ENCODE measurements around the gene PEAK3. TPM values are rescaled to one million over a fixed set of nuclear protein-coding genes. Genes with fewer than 3 reads are reported as not detected.

PEAK3 gene
- total RNA-seq, 1 donor from 2014 or later: not detected

DNA sequence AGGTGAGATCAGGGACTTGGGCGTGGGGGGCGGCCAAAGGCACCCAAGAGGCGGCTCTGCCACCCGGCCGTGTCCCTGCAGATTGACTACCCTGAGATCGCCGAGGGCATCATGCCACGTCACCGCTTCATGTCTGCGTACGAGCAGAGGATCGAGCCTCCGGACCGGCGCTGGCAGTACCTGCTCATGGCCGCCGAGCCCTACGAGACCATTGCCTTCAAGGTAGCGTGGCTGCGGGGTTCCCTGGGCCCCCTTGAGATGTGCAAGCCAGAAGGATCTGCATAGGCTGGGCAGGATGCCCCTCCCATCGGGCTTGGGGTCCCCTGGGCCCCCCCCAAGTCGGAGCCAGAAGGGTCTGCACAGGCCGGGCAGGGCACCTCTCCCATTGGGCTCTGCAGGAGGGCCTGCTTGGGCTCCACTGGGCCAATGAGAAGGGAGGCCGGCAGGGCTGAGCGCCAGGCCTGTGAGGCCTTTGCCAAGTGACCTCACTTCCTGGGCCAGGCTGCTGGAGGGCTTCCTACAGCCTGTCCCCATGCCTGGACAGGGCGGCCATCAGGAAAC, 35.1 kb downstream of the PEAK3 start:
- peaks cover 7% of the 10 kb centered on the region for H3K9me3 Mint-ChIP-seq (ENCODE audit: unreplicated experiment)
- H3K4me3 Mint-ChIP-seq (ENCODE audit: unreplicated experiment): no peak overlapping the region
- DNase-seq: no peak
- H3K4me1 Mint-ChIP-seq (ENCODE audit: low read depth, unreplicated experiment): peaks cover 1% of the 10 kb centered on the region
- TF ChIP-seq, protein P1, sequence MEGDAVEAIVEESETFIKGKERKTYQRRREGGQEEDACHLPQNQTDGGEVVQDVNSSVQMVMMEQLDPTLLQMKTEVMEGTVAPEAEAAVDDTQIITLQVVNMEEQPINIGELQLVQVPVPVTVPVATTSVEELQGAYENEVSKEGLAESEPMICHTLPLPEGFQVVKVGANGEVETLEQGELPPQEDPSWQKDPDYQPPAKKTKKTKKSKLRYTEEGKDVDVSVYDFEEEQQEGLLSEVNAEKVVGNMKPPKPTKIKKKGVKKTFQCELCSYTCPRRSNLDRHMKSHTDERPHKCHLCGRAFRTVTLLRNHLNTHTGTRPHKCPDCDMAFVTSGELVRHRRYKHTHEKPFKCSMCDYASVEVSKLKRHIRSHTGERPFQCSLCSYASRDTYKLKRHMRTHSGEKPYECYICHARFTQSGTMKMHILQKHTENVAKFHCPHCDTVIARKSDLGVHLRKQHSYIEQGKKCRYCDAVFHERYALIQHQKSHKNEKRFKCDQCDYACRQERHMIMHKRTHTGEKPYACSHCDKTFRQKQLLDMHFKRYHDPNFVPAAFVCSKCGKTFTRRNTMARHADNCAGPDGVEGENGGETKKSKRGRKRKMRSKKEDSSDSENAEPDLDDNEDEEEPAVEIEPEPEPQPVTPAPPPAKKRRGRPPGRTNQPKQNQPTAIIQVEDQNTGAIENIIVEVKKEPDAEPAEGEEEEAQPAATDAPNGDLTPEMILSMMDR (IDR thresholded peaks at IDR 0.05; ENCODE audit: partially characterized antibody, unreplicated experiment): no peak
- no peaks in the 10 kb centered on the region for H3K36me3 Mint-ChIP-seq (ENCODE audit: unreplicated experiment)
- H3K27ac Mint-ChIP-seq (ENCODE audit: unreplicated experiment): no peak overlapping the region
- peaks cover 7% of the 10 kb centered on the region for H3K27me3 Mint-ChIP-seq (ENCODE audit: unreplicated experiment)

DNA sequence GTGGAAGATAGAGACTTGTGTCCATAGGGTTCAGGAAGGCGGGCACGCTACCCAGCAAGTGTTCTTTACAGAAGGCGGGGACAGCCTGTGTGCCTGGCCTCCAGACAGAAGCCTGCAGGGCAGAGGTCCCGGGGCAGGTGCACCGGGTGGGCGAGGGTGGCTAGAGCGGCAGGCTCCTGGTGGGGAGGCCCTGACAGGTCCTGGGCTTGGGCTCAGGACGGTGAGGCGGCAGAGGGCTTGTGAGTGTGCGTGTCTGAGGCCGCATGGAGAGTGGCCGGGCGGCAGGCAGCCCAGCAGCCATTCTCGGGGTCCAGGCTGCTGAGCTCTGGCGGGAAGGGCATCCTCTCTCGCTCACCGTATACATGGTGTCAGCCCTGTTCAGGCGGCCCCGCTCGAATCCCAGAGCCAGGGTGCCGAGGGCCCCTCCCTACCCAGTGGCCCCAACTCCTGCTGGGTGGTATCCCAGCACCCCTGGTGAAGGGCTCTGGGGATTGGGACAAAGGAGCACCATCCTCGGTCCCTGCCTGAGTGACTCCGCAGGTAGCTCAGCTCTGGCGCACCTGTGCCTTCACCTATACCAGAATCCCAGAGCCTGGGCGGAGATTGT, 35.9 kb downstream of the PEAK3 start:
- Mint-ChIP-seq H3K4me1 (ENCODE audit: low read depth, unreplicated experiment) (peaks cover 2% of the 10 kb centered on the region), H3K36me3 (ENCODE audit: unreplicated experiment) (no peaks in the 10 kb centered on the region), H3K9me3 (ENCODE audit: unreplicated experiment) (peaks cover 7% of the 10 kb centered on the region), H3K27ac (ENCODE audit: unreplicated experiment) (no peak overlapping the region), H3K4me3 (ENCODE audit: unreplicated experiment) (no peak overlapping the region), H3K27me3 (ENCODE audit: unreplicated experiment) (peaks cover 7% of the 10 kb centered on the region)
- TF ChIP-seq, protein P1 (IDR thresholded peaks at IDR 0.05; ENCODE audit: partially characterized antibody, unreplicated experiment): no peak
- DNase-seq: no peak

DNA sequence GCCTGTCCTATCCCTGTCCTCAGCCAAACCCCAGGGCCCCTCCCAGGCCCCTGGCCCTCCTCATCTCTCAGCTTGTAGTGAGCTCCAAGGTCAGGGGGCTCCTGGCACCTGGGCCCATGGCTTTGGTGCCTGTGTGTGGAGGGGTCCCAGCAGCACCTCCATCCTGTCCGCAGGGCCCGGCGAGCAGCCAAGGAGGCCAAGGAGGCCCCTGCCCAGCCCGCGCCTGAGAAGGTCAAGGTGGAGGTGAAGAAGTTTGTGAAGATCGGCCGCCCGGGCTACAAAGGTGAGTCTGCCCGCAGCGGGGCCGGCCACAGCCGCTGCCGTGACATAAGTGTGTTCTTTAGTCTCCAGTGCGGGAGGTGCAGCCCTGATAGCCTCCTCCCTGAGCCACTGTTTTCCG, 36.7 kb downstream of the PEAK3 start:
- Mint-ChIP-seq H3K27ac (ENCODE audit: unreplicated experiment) (no peak overlapping the region), H3K27me3 (ENCODE audit: unreplicated experiment) (peaks cover 9% of the 10 kb centered on the region), H3K36me3 (ENCODE audit: unreplicated experiment) (no peaks in the 10 kb centered on the region), H3K9me3 (ENCODE audit: unreplicated experiment) (peaks cover 9% of the 10 kb centered on the region), H3K4me3 (ENCODE audit: unreplicated experiment) (no peak overlapping the region), H3K4me1 (ENCODE audit: low read depth, unreplicated experiment) (peaks cover 11% of the 10 kb centered on the region)
- TF ChIP-seq, protein P1 (IDR thresholded peaks at IDR 0.05; ENCODE audit: partially characterized antibody, unreplicated experiment): no peak
- DNase-seq: no peak

DNA sequence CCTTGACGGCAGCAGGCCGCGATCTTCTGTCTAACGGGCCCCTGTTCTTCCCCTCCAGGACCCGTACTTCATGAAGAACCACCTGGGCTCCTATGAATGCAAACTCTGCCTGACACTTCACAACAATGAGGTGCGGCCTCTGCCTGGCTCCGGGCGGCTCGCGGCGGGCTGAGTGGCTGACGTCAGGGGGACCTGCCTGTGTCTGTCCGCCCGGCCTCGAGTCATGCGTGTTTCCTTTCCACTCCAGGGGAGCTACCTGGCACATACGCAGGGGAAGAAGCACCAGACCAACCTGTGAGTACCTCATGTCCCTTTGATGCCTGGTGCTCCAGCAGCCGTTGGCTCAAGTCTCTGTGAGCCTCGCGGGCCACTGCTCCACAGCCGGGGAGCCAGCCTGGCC, 37.5 kb downstream of the PEAK3 start:
- H3K4me3 Mint-ChIP-seq (ENCODE audit: unreplicated experiment): no peak overlapping the region
- no peaks in the 10 kb centered on the region for H3K36me3 Mint-ChIP-seq (ENCODE audit: unreplicated experiment)
- TF ChIP-seq, protein P1 (IDR thresholded peaks at IDR 0.05; ENCODE audit: partially characterized antibody, unreplicated experiment): no peak
- peaks cover 9% of the 10 kb centered on the region for H3K27me3 Mint-ChIP-seq (ENCODE audit: unreplicated experiment)
- DNase-seq: no peak
- H3K27ac Mint-ChIP-seq (ENCODE audit: unreplicated experiment): no peak overlapping the region
- peaks cover 9% of the 10 kb centered on the region for H3K9me3 Mint-ChIP-seq (ENCODE audit: unreplicated experiment)
- peaks cover 14% of the 10 kb centered on the region for H3K4me1 Mint-ChIP-seq (ENCODE audit: low read depth, unreplicated experiment)

DNA sequence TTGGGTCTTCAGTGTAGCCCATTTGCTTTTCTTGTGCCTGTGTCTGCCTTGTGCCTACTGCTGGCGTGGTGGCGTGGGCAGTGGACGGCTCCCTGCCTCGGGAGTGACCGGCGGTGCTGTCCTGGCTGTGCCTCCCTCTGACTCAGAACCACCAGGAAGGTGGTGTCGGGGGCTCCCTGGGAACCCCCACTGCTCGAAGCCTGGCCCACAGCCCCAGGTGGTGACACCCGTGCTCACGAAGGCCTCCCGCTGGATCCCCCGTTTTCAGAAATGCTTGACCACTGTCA, 37.9 kb downstream of the PEAK3 start:
- peaks cover 16% of the 10 kb centered on the region for H3K4me1 Mint-ChIP-seq (ENCODE audit: low read depth, unreplicated experiment)
- TF ChIP-seq, protein P1 (IDR thresholded peaks at IDR 0.05; ENCODE audit: partially characterized antibody, unreplicated experiment): no peak
- no peak overlapping the region for H3K27ac Mint-ChIP-seq (ENCODE audit: unreplicated experiment)
- H3K27me3 Mint-ChIP-seq (ENCODE audit: unreplicated experiment): peaks cover 9% of the 10 kb centered on the region
- no peak overlapping the region for H3K4me3 Mint-ChIP-seq (ENCODE audit: unreplicated experiment)
- peaks cover 9% of the 10 kb centered on the region for H3K9me3 Mint-ChIP-seq (ENCODE audit: unreplicated experiment)
- DNase-seq: no peak
- H3K36me3 Mint-ChIP-seq (ENCODE audit: unreplicated experiment): no peaks in the 10 kb centered on the region
